Stimulated activated CD4-positive, alpha-beta T cell treated with anti-CD3 and anti-CD28 coated beads, Interleukin-4, amount 100 ng/mL, for 24 hours (primary cell): ENCODE data around the gene RAD9B.
"Not testable (repeated sequence)": the region's sequence is repeated elsewhere in the genome, so short reads cannot be mapped to it uniquely, and the experiment has no call there.

Experiments used
- DNase-seq: peaks from one replicate; pipeline ENCODE4 v3.0.0-alpha.2; 2020

RAD9B gene

DNA sequence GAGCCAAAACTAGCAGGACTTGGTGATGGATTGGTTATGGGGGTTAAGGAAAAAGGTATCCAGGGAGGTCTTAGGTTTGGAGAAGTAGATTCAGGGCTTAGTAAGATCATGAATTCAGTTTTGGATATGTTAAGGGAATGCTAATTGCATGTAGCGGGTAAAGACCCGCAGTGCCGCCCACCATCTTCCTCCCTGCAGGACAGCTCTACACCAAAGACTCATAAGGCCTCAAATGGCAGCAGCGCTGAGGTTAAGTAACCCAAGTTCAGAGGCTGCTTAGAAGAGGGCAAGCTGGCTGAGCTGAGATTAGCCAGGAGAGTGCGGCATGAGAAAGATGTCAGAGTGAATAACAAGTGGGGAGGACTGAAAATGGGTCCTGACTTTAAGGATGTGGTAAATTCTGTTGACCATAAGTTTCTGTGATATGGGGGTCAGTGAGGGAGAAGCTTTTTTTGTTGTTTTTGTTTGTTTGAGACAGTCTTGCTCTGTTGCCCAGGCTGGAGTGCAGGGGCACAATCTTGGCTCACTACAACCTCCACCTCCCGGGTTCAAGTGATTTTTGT lies 26.2 kb downstream of the RAD9B start:
- DNase-seq = no peak

DNA sequence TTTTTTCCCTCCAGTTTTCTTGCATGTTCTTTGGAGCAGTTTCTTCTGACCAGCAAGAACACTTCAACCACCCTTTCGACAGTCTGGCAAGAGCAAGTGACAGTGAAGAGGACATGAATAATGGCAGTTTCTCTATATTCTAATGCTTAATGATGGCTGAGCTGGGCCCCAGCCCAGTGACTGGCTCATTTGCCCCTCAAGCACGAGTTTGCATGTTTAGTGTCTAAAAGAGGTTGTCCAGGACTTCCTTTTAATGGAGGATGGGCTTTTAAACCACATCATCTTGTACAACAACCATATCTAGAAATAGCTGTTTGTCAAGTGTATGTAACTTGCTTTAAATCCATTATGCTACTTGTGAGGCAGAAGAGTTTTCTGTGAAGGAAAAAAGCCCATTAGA lies 28.4 kb downstream of the RAD9B start:
- no peak for DNase-seq

DNA sequence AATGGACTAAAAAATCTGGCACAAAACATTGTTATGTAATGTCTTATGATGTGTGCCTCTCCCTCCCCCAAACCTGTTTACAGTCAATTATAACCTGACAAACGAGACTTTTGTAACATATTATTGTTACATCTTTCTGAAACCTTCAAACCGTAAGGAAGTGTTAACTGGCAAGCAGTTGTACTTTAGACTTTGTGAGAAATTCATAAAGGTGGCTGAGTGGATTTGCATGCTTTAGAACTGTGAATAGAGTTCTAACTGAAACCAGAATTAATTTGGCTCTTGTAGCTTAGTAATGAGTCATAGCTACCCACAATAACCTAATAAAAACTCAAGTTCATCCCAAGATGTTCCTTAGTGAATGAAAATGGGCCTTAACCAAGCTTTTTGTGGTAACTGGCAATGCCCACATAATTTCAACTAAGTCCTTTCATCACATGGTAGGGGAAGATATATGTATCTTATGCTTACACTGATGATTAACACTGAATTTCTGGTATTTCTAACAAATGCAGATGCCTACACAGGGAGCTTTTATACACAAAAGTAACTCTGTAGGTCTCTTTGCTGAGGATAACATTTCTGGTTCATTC lies 29.7 kb downstream of the RAD9B start:
- DNase-seq = no peak

DNA sequence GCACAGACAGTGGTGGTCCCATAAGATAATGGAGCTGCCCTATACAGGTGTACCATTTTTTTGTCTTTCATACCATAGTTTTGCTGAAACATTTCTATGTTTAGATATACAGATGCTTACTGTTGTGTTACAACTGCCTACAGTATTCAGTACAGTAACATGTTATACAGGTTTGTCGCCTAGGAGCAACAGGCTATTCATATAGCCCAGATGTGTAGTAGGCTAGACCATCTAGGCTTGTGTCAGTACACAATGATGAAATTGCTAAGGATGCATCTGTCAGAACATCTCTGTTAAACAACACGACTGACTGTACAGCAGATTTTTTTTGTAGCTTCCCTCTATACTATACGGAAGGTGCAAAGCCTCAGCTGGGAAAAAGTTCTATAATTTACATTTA lies 30.5 kb downstream of the RAD9B start:
- DNase-seq = no peak

DNA sequence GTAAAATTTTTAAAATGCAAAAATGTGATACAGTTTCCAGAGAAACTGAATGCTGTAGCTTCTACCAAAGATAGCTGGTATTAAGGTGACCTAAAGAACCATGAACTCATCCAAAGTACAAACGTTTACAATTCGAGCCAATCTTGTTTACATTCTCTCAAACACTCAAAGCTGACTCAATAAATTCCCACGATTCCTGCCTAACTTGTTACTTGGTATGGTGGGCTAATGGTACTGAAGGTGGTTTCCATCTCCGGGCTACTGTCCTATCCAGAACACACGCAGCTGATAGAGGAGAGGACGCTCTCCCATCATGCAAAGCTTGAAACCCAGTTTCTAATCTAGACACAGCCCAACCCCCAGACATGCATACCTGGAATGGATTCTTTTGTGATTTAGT lies 31.5 kb downstream of the RAD9B start:
- DNase-seq = no peak

DNA sequence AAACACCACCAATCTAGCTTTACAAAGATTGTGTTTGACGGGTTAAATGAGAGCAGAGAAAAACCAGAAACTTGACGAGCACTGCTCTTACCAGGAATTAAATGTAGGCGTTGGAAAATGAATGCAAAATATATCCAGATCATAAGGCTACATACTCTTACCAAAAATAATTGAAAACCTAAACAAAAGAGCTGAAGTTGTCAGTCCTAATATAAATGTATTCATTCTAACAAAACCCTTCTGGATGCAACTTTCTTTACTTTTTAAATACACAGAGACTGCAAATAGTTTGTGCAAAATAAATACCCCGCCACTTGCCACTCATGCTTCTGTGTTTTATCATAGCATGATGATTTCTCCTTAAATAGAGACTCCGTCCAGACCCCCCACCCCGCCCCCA lies 32.7 kb downstream of the RAD9B start:
- DNase-seq = no peak

DNA sequence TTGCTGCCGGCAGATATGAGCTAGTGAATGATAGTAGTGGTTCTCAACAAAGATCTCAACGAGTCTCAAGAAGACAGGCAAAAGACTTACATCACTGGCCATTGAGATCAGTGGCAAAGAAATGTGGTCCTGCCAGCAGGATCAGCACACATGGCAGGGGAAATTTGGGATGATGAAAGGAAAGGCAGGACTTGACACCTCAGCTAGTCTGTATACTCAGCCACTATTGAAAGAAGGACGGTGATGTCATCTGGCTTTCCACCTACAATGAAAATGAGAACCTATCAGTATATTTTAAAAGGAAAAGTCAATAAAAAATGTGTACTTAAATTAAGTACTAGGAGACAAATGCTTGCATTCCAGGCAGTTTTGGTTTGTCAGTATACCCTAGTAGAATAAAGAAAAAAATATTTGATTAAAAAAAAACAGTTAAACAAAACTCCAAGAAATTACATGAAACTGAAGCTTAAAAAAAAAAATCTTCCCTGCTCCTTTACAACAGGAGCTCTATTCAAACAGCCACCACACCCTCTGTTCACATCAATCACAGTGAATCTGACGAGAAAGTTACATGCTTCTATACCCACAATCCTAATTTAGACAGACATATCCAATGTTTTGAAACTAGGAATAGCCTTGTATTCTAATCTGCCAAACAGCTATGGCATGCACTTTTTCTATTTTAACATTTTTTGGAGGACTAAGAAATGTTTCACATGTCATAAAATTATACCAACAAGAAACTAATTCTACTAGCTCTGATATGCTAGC lies 34.9 kb downstream of the RAD9B start:
- no peak for DNase-seq

DNA sequence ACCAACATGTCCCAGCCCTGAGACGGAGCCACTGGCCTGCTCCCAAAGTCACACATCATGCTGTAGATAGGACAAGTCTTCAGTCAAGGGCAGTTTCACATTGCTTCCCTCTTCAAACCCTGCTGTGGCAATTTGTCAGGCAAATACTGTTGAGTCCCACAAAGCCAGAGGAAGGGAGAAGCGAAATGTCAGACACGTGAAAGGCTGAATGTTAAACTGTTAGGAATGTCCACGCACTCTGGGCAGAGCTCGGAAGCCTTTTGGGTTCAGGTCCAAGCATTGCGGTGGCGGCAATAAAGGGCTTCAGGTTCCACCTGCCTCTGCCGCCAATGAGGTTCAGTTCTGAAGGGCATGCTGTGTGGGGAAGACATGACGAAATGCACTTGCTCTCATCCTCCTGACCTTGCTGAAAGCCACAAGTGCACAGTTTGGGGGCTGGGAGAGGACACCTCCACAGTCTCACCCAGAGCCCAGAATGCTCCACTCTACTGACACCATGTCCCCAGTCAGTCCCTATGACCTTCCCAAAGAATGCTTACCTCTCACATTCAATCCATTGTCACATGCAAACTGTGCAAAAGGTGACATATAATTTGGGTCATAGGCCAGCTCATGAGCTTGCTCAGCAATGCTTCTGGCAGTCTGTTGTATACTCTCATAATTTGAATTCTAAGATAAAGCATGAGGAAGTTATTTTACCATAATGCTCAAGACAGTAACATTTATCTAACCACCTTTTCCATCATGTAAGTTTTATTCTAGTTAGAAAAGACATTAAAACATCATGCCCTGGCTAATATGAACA lies 35.7 kb downstream of the RAD9B start:
- no peak for DNase-seq

GRCh38 chr12:110538869-110539622 lies 36.9 kb downstream of the RAD9B start:
- no peak for DNase-seq

- DNase-seq = no peak
Observed at GRCh38 chr12:110540048-110540447, 37.9 kb downstream of the RAD9B start.

GRCh38 chr12:110543252-110543959 lies 41.3 kb downstream of the RAD9B start:
- no peak for DNase-seq

DNA sequence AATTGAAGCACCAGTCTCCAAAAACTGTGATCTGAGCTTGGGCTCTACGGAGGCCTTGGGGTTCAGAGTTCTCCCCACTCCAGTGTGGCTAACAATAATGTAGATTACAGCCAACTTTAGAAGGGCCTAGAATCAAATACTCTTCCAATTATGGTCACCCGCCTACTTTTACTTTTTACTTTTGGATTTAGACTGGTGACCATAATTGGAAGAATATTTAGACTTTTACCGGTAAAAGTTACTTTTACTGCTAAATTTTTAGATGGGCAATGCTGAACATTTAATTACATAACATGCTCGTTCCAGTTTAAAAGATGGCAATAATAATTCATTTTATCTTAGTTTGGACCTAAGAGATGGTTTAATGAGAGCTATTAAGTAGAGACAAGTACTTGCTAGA lies 41.8 kb downstream of the RAD9B start:
- no peak for DNase-seq

GRCh38 chr12:110545259-110545658 lies 43.1 kb downstream of the RAD9B start:
- DNase-seq = not testable (repeated sequence)

DNA sequence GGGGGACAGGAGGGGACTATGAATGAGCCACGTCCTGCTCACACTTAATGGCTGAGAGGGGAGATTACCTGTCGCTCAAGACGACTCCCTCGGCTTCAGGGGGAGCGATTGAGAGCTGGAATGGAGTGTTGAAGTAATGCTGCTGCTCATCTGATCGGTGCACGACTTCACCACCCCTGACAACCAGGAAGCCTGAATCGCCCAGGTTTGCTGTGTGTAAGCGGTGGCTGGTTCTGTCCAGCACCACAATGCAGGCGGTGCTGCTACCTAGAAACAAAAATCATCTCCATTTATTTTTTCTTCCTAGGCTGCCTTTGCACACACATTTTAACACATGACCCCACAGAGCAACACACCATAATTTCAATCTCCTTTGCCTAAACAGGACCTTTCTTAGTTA lies 43.7 kb downstream of the RAD9B start:
- DNase-seq = no peak

DNA sequence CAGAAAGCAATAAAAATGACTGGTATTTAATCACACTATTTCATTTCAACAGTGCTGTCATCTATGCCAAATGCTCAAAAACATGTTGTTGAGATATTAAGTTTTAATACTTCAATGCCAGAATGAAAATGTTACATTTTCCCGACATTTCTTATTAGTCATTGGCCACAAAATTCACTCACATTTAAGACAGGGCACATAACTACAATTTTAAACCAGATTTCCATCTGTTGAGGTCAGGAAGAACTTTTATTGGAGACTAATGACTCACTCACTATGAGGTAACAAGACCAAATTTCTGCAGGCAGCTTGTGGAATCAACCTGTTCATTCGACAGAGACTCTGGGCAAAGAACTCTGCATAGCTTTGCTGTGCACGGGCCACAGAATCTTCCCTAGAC lies 44.2 kb downstream of the RAD9B start:
- no peak for DNase-seq

GRCh38 chr12:110547090-110547489 lies 45.0 kb downstream of the RAD9B start:
- DNase-seq = no peak

GRCh38 chr12:110548678-110549077 lies 46.5 kb downstream of the RAD9B start:
- DNase-seq = no peak

DNA sequence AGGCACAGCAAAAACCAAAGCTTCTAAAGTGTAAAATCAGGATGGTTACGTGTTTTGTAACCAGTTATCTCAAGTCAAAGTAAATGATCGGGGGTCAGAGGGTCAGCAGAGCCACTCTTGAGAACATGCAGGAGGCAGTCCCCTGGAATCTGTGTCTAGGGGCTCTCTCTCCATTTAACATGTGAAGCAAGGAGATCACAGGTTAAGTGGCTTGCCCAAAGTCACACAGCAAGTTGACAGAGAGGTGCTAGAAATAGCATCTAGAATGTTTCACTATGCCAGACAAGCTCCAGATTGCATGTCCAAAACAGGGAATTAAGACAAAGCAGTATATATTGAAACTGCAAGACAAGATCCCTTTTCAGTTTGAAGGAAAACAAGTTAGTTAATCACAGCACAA lies 47.6 kb downstream of the RAD9B start:
- DNase-seq = no peak

- DNase-seq = no peak
Observed at GRCh38 chr12:110550981-110551380, 48.9 kb downstream of the RAD9B start.
